Measurements from ENCODE around the gene FAM222A. TPM values are rescaled to one million over a fixed set of nuclear protein-coding genes. Genes with fewer than 3 reads are reported as not detected.

Gene FAM222A
- total RNA-seq, 2 experiments from 2014 or later = 0.39 to 0.53 TPM

GRCh38 chr12:109728921-109729320 lies 15.3 kb downstream of the FAM222A start:
- CTCF ChIA-PET = interaction anchor here (0.6 kb wide), 1 partner anchor 860 kb away, joined by 3 read pairs; no protein-coding TSS in a partner anchor
- no peak for ATAC-seq
- POLR2A ChIA-PET = no interaction called here

GRCh38 chr12:109729371-109729781 lies 15.8 kb downstream of the FAM222A start:
- no peak overlapping the region for H3K27ac Mint-ChIP-seq
- ChIA-PET CTCF (interaction anchor here (0.6 to 0.8 kb wide), 2 partner anchors 140 to 861 kb away, joined by 3 read pairs; no protein-coding TSS in a partner anchor), POLR2A (no interaction called here)
- ATAC-seq (no peak), DNase-seq (no peak)
- intact Hi-C loops (cut with DNase I, micrococcal nuclease) = no loop called here
- H3K27me3 Mint-ChIP-seq = peaks cover 10% of the 10 kb centered on the region
- no peaks in the 10 kb centered on the region for H3K36me3 Mint-ChIP-seq (ENCODE audit: low read depth)
- no peak overlapping the region for H3K4me3 Mint-ChIP-seq
- H3K9me3 Mint-ChIP-seq (ENCODE audit: low read depth) = no peaks in the 10 kb centered on the region
- H3K4me1 Mint-ChIP-seq = peaks cover 4% of the 10 kb centered on the region

More at GRCh38 chr12:109728921-109729320, 15.3 kb downstream of the FAM222A start:
- H3K27ac Mint-ChIP-seq = no peak overlapping the region
- H3K4me3 Mint-ChIP-seq = no peak overlapping the region
- peaks cover 7% of the 10 kb centered on the region for H3K27me3 Mint-ChIP-seq
- H3K4me1 Mint-ChIP-seq = peaks cover 4% of the 10 kb centered on the region
- intact Hi-C loops (cut with DNase I, micrococcal nuclease) = no loop called here
- DNase-seq = no peak
- H3K36me3 Mint-ChIP-seq (ENCODE audit: low read depth) = no peaks in the 10 kb centered on the region
- H3K9me3 Mint-ChIP-seq (ENCODE audit: low read depth) = no peaks in the 10 kb centered on the region

- ChIA-PET POLR2A (no interaction called here), CTCF (interaction anchor here (0.8 kb wide), 1 partner anchor 140 kb away, joined by 3 read pairs; no protein-coding TSS in a partner anchor)
- H3K9me3 Mint-ChIP-seq (ENCODE audit: low read depth) = no peaks in the 10 kb centered on the region
- DNase-seq = no peak
- H3K4me1 Mint-ChIP-seq = peaks cover 4% of the 10 kb centered on the region
- no peaks in the 10 kb centered on the region for H3K36me3 Mint-ChIP-seq (ENCODE audit: low read depth)
- intact Hi-C loops (cut with DNase I, micrococcal nuclease) = no loop called here
- peaks cover 12% of the 10 kb centered on the region for H3K27me3 Mint-ChIP-seq
- no peak overlapping the region for H3K27ac Mint-ChIP-seq
- no peak overlapping the region for H3K4me3 Mint-ChIP-seq
- no peak for ATAC-seq
Observed at GRCh38 chr12:109729801-109730200, 16.2 kb downstream of the FAM222A start.

- intact Hi-C loops (cut with DNase I, micrococcal nuclease) = no loop called here
- no peaks in the 10 kb centered on the region for H3K36me3 Mint-ChIP-seq (ENCODE audit: low read depth)
Observed at GRCh38 chr12:109730306-109731145, 16.9 kb downstream of the FAM222A start.

GRCh38 chr12:109731231-109731731 lies 17.7 kb downstream of the FAM222A start:
- no peaks in the 10 kb centered on the region for H3K36me3 Mint-ChIP-seq (ENCODE audit: low read depth)
- H3K27me3 Mint-ChIP-seq = peaks cover 23% of the 10 kb centered on the region
- no peaks in the 10 kb centered on the region for H3K9me3 Mint-ChIP-seq (ENCODE audit: low read depth)
- ChIA-PET CTCF (no interaction called here), POLR2A (no interaction called here)
- peaks cover 4% of the 10 kb centered on the region for H3K4me1 Mint-ChIP-seq
- no peak for ATAC-seq
- no peak overlapping the region for H3K27ac Mint-ChIP-seq
- DNase-seq = no peak
- H3K4me3 Mint-ChIP-seq = no peak overlapping the region
- intact Hi-C loops (cut with DNase I, micrococcal nuclease) = no loop called here

More at GRCh38 chr12:109730306-109731145, 16.9 kb downstream of the FAM222A start:
- ChIA-PET POLR2A (no interaction called here), CTCF (no interaction called here)
- Mint-ChIP-seq H3K27me3 (peaks cover 19% of the 10 kb centered on the region), H3K4me1 (peaks cover 4% of the 10 kb centered on the region), H3K9me3 (ENCODE audit: low read depth) (no peaks in the 10 kb centered on the region), H3K27ac (no peak overlapping the region), H3K4me3 (no peak overlapping the region)
- no peak for ATAC-seq
- no peak for DNase-seq

- peaks cover 4% of the 10 kb centered on the region for H3K4me1 Mint-ChIP-seq
- ATAC-seq (no peak), DNase-seq (no peak)
- H3K36me3 Mint-ChIP-seq (ENCODE audit: low read depth) = no peaks in the 10 kb centered on the region
- ChIA-PET CTCF (interaction anchor here (0.6 kb wide), 1 partner anchor 9 kb away, joined by 3 read pairs; no protein-coding TSS in a partner anchor), POLR2A (no interaction called here)
- H3K4me3 Mint-ChIP-seq = no peak overlapping the region
- peaks cover 23% of the 10 kb centered on the region for H3K27me3 Mint-ChIP-seq
- H3K9me3 Mint-ChIP-seq (ENCODE audit: low read depth) = no peaks in the 10 kb centered on the region
- H3K27ac Mint-ChIP-seq = no peak overlapping the region
- intact Hi-C loops (cut with DNase I, micrococcal nuclease) = no loop called here
Observed at GRCh38 chr12:109731806-109732205, 18.2 kb downstream of the FAM222A start.

GRCh38 chr12:109732321-109733305 lies 19.0 kb downstream of the FAM222A start:
- H3K36me3 Mint-ChIP-seq (ENCODE audit: low read depth) = no peaks in the 10 kb centered on the region
- H3K9me3 Mint-ChIP-seq (ENCODE audit: low read depth) = no peaks in the 10 kb centered on the region
- ChIA-PET POLR2A (no interaction called here), CTCF (interaction anchor here (0.6 kb wide), 1 partner anchor 10 kb away, joined by 3 read pairs; no protein-coding TSS in a partner anchor)
- H3K27ac Mint-ChIP-seq = no peak overlapping the region
- intact Hi-C loops (cut with DNase I, micrococcal nuclease) = no loop called here
- H3K27me3 Mint-ChIP-seq = peaks cover 23% of the 10 kb centered on the region
- DNase-seq (no peak), ATAC-seq (no peak)
- H3K4me1 Mint-ChIP-seq = peaks cover 4% of the 10 kb centered on the region
- H3K4me3 Mint-ChIP-seq = no peak overlapping the region

GRCh38 chr12:109734219-109735000 lies 20.8 kb downstream of the FAM222A start:
- H3K27me3 Mint-ChIP-seq = peaks cover 23% of the 10 kb centered on the region
- no peaks in the 10 kb centered on the region for H3K36me3 Mint-ChIP-seq (ENCODE audit: low read depth)
- intact Hi-C loops (cut with DNase I, micrococcal nuclease) = no loop called here
- DNase-seq (peak; percentile 1), ATAC-seq (no peak)
- H3K4me1 Mint-ChIP-seq = no peaks in the 10 kb centered on the region
- H3K9me3 Mint-ChIP-seq (ENCODE audit: low read depth) = no peaks in the 10 kb centered on the region
- no peak overlapping the region for H3K27ac Mint-ChIP-seq
- POLR2A ChIA-PET = no interaction called here
- CTCF ChIA-PET = interaction anchor here (0.5 to 0.6 kb wide), 2 partner anchors 137 to 276 kb away, joined by 3 read pairs; no protein-coding TSS in a partner anchor
- no peak overlapping the region for H3K4me3 Mint-ChIP-seq

GRCh38 chr12:109735051-109735521 lies 21.5 kb downstream of the FAM222A start:
- ATAC-seq = no peak

GRCh38 chr12:109735825-109736551 lies 22.4 kb downstream of the FAM222A start:
- Mint-ChIP-seq H3K27ac (no peak overlapping the region), H3K4me3 (no peak overlapping the region), H3K27me3 (peaks cover 25% of the 10 kb centered on the region), H3K36me3 (ENCODE audit: low read depth) (no peaks in the 10 kb centered on the region), H3K9me3 (ENCODE audit: low read depth) (no peaks in the 10 kb centered on the region), H3K4me1 (no peaks in the 10 kb centered on the region)
- ChIA-PET POLR2A (no interaction called here), CTCF (interaction anchor here (0.5 to 0.8 kb wide), 3 partner anchors 100 to 233 kb away, joined by 3 to 5 read pairs (median 4); no protein-coding TSS in a partner anchor)
- DNase-seq (peak; percentile 6), ATAC-seq (no peak)
- intact Hi-C loops (cut with DNase I, micrococcal nuclease) = no loop called here

More at GRCh38 chr12:109735051-109735521, 21.5 kb downstream of the FAM222A start:
- no peaks in the 10 kb centered on the region for H3K4me1 Mint-ChIP-seq
- no peak overlapping the region for H3K27ac Mint-ChIP-seq
- DNase-seq = peak; percentile 1
- intact Hi-C loops (cut with DNase I, micrococcal nuclease) = no loop called here
- CTCF ChIA-PET = interaction anchor here (0.8 kb wide), 1 partner anchor 224 kb away, joined by 5 read pairs; no protein-coding TSS in a partner anchor
- no peaks in the 10 kb centered on the region for H3K36me3 Mint-ChIP-seq (ENCODE audit: low read depth)
- no peak overlapping the region for H3K4me3 Mint-ChIP-seq
- no peaks in the 10 kb centered on the region for H3K9me3 Mint-ChIP-seq (ENCODE audit: low read depth)
- POLR2A ChIA-PET = no interaction called here
- H3K27me3 Mint-ChIP-seq = peaks cover 23% of the 10 kb centered on the region
